Stomach (tissue), 9 donors: ENCODE measurements around the gene CRADD. TPM values are rescaled to one million over a fixed set of nuclear protein-coding genes. Genes with fewer than 3 reads are reported as not detected.

Experiments used
- DNase-seq, 2 donors: peaks; one replicate each; pipeline versions ENCODE4 v3.0.0 to v3.0.0-alpha.2; 2013 to 2019
- H3K27ac ChIP-seq, 5 donors: fragments of 200-600 bp in 4 of 5; sonication (generic) in 4 of 5; one replicate each; pipeline ENCODE4 v1.5.1; 2013 to 2019; ENCODE audit warnings: mild to moderate bottlenecking in 1 of 5, moderate library complexity in 1 of 5
- H3K27me3 ChIP-seq, 3 donors: fragments of 200-600 bp; sonication (generic); one replicate each; pipeline ENCODE4 v1.5.1; 2017 to 2019; ENCODE audit warnings: mixed run types in 1 of 3
- H3K36me3 ChIP-seq, 4 donors: fragments of 200-600 bp; sonication (generic); 1 replicate in 3 of 4; 2 replicates in 1 of 4; pipeline ENCODE4 v1.5.1; 2016 to 2019
- H3K4me1 ChIP-seq, 4 donors: fragments of 200-600 bp; sonication (generic); one replicate each; pipeline ENCODE4 v1.5.1; 2016 to 2019
- H3K4me3 ChIP-seq, 4 donors: fragments of 200-600 bp; sonication (generic) in 3 of 4; one replicate each; pipeline ENCODE4 v1.5.1; 2016 to 2019; ENCODE audit warnings: mild to moderate bottlenecking in 1 of 4
- H3K9me3 ChIP-seq, 4 donors: fragments of 200-600 bp; sonication (generic); one replicate each; pipeline ENCODE4 v1.5.1; 2016 to 2019
- CTCF ChIP-seq, 7 experiments: fragments of 450-650 bp in 4 of 7; fragments of 200-600 bp in 3 of 7; sonication (generic) in 3 of 7; IDR thresholded peaks; one replicate each; pipeline ENCODE4 v1.5.1; 2016 to 2019; ENCODE audit warnings: antibody characterized with exemption in 7 of 7, control low read depth in 2 of 7, mild to moderate bottlenecking in 1 of 7
- EP300 ChIP-seq: sonication (generic); formaldehyde crosslinking; IDR thresholded peaks from one replicate; pipeline ENCODE4 v1.6.1; 2017; ENCODE audit warnings: antibody characterized with exemption
- POLR2A ChIP-seq, 4 donors: fragments of 450-650 bp; IDR thresholded peaks; one replicate each; pipeline ENCODE4 v1.6.1; 2016; ENCODE audit warnings: antibody characterized with exemption in 4 of 4, control low read depth in 2 of 4, mild to moderate bottlenecking in 1 of 4, moderate library complexity in 1 of 4
- POLR2AphosphoS5 ChIP-seq, 3 donors: sonication (generic); formaldehyde crosslinking; IDR thresholded peaks; one replicate each; pipeline ENCODE4 v1.6.1; 2016; ENCODE audit warnings: antibody characterized with exemption in 3 of 3
- WGBS, 5 donors: extraction: QIAGEN DNeasy Blood & Tissue Kit in 3 of 5; methylation state at CpG; one replicate each; pipeline versions ENCODE4 v1.1.5 to v1.1.7; 2013 to 2018; 5-methylcytosine and 5-hydroxymethylcytosine counted together
- intact Hi-C: fragments of 100-400 bp; cut with DNase I; formaldehyde crosslinking; loops from one replicate; pipeline ENCODE4 v1.15.1; 2023; ENCODE audit warnings: low total_unique reads
- polyA plus RNA-seq, 3 donors: library from polyadenylated mRNA; stranded (reverse); fragments of 200-250 nt; gene quantifications; one replicate each; pipeline ENCODE4 v1.2.3, GENCODE V29; 2013
- total RNA-seq, 5 donors: library from RNA; depleted of rRNA; stranded (reverse); fragments of >200 nt; gene quantifications; one replicate each; pipeline versions ENCODE4 v1.1.0 to v1.2.3, GENCODE V29; 2014 to 2016
- donor health status: healthy with polysubstance abuse.
- donor health status: Bipolar disorder and iron deficiency.
- donor health status: healthy.

The CRADD gene
- total and polyA plus RNA-seq, 8 donors, result 2.3 to 30.9 (median 17.1) TPM

GRCh38 chr12:93911396-93911795 is 234.2 kb downstream of the CRADD start:
- Histone ChIP-seq H3K36me3 (no peaks in the 10 kb centered on the region), H3K27ac (no peak overlapping the region), H3K4me1 (peaks cover 0 to 6% (median 0%) of the 10 kb centered on the region in 4 donors), H3K4me3 (no peak overlapping the region), H3K27me3 (no peaks in the 10 kb centered on the region), H3K9me3 (no peaks in the 10 kb centered on the region)
- no peak for TF ChIP-seq POLR2A (IDR thresholded peaks at IDR 0.05)
- intact Hi-C loops, result no loop called here
- peak in 1 of 2 donors; percentile 57 for DNase-seq
- 79 to 97% (median 88%) methylated on average over 1 of the region's 1 CpG for WGBS, 5 donors

- peak; percentile 26 to 29 for DNase-seq
- intact Hi-C loops, result no loop called here
- 62 to 82% (median 68%) methylated on average over 6 of the region's 6 CpGs for WGBS, 5 donors
Measured at GRCh38 chr12:93912086-93912733, 235.0 kb downstream of the CRADD start.

GRCh38 chr12:93913845-93914244 is 236.7 kb downstream of the CRADD start:
- Histone ChIP-seq H3K27ac (no peak overlapping the region), H3K27me3 (no peaks in the 10 kb centered on the region), H3K4me1 (peaks cover 0 to 6% (median 0%) of the 10 kb centered on the region in 4 donors), H3K4me3 (no peak overlapping the region), H3K9me3 (no peaks in the 10 kb centered on the region), H3K36me3 (no peaks in the 10 kb centered on the region)
- TF ChIP-seq POLR2A (IDR thresholded peaks at IDR 0.05) (no peak), EP300 (no peak), CTCF (IDR thresholded peaks at IDR 0.05) (no peak), POLR2AphosphoS5 (IDR thresholded peaks at IDR 0.05) (no peak)
- intact Hi-C loops, result no loop called here
- no peak for DNase-seq

More at GRCh38 chr12:93912086-93912733, 235.0 kb downstream of the CRADD start:
- Histone ChIP-seq H3K27me3 (no peaks in the 10 kb centered on the region), H3K4me3 (no peak overlapping the region), H3K9me3 (no peaks in the 10 kb centered on the region), H3K4me1 (peaks cover 0 to 6% (median 0%) of the 10 kb centered on the region in 4 donors), H3K36me3 (no peaks in the 10 kb centered on the region), H3K27ac (no peak overlapping the region)
- TF ChIP-seq EP300, result no peak

- Histone ChIP-seq H3K4me3 (no peak overlapping the region), H3K36me3 (no peaks in the 10 kb centered on the region), H3K4me1 (peaks cover 0 to 3% (median 0%) of the 10 kb centered on the region in 4 donors), H3K9me3 (no peaks in the 10 kb centered on the region), H3K27ac (no peak overlapping the region), H3K27me3 (no peaks in the 10 kb centered on the region)
- WGBS, 5 donors, result 93 to 99% (median 95%) methylated on average over 5 of the region's 5 CpGs
- no peak for DNase-seq
- intact Hi-C loops, result no loop called here
- no peak for TF ChIP-seq POLR2A (IDR thresholded peaks at IDR 0.05)
- no peak for TF ChIP-seq POLR2AphosphoS5 (IDR thresholded peaks at IDR 0.05)
- no peak for TF ChIP-seq CTCF (IDR thresholded peaks at IDR 0.05)
Measured at GRCh38 chr12:93914281-93914680, 237.1 kb downstream of the CRADD start.

- H3K27ac ChIP-seq, result no peak overlapping the region
- no peak overlapping the region for H3K4me3 ChIP-seq
- H3K27me3 ChIP-seq, result no peaks in the 10 kb centered on the region
- no peak for DNase-seq
- 91 to 96% (median 95%) methylated on average over 3 of the region's 3 CpGs for WGBS, 5 donors
- H3K36me3 ChIP-seq, result no peaks in the 10 kb centered on the region
- TF ChIP-seq POLR2AphosphoS5 (IDR thresholded peaks at IDR 0.05) (no peak), CTCF (IDR thresholded peaks at IDR 0.05) (no peak), EP300 (no peak)
- H3K4me1 ChIP-seq, result no peaks in the 10 kb centered on the region
- intact Hi-C loops, result no loop called here
- no peaks in the 10 kb centered on the region for H3K9me3 ChIP-seq
Measured at GRCh38 chr12:93915411-93915810, 238.2 kb downstream of the CRADD start.
